Measurements from ENCODE around the gene CLTB. TPM values are rescaled to one million over a fixed set of nuclear protein-coding genes. Genes with fewer than 3 reads are reported as not detected.

The CLTB gene
- total RNA-seq, 2 experiments from 2014 or later, result 51.1 to 53.9 TPM

- CTCF ChIA-PET, result no interaction called here
- Mint-ChIP-seq H3K27me3 (ENCODE audit: low read depth) (no peaks in the 10 kb centered on the region), H3K27ac (peak overlapping the region; percentile 81), H3K36me3 (ENCODE audit: low read depth) (peaks cover 29% of the 10 kb centered on the region), H3K4me1 (ENCODE audit: low read depth) (peaks cover 16% of the 10 kb centered on the region), H3K9me3 (no peaks in the 10 kb centered on the region), H3K4me3 (no peak overlapping the region)
- intact Hi-C loops (cut with micrococcal nuclease), result no loop called here
- DNase-seq, result no peak
Observed at GRCh38 chr5:176352116-176352878, 64.0 kb downstream of the CLTB start.

DNA sequence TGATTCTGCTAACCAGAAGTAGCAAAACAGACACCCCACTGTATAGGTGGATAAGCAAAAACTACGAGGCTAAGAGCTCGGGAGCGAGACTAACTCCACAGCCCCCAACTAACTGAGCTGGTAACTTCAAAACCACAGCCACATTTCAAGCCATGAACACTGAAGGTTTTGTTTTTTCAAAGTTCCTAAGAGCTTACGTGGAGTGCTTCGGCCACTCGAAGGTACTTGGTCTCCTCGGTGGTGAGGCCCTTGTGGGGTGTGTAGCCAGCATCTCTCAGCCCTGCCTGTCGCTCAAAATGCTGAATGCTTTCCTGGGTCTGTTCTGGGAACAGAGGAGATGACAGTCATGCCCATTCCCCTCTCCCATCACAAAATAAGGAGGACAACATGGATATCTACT lies 65.9 kb downstream of the CLTB start:
- CTCF ChIA-PET, result interaction anchor here (0.6 to 0.8 kb wide), 3 partner anchors 13 to 358 kb away, joined by 3 read pairs; no protein-coding TSS in a partner anchor
- intact Hi-C loops (cut with micrococcal nuclease), result no loop called here
- Mint-ChIP-seq H3K27me3 (ENCODE audit: low read depth) (no peaks in the 10 kb centered on the region), H3K4me1 (ENCODE audit: low read depth) (peaks cover 12% of the 10 kb centered on the region), H3K9me3 (no peaks in the 10 kb centered on the region), H3K36me3 (ENCODE audit: low read depth) (peaks cover 29% of the 10 kb centered on the region), H3K4me3 (no peak overlapping the region), H3K27ac (peak overlapping the region; percentile 34)
- no peak for DNase-seq

GRCh38 chr5:176342766-176343458 lies 73.4 kb downstream of the CLTB start:
- intact Hi-C loops (cut with micrococcal nuclease), result no loop called here
- Mint-ChIP-seq H3K4me1 (ENCODE audit: low read depth) (no peaks in the 10 kb centered on the region), H3K36me3 (ENCODE audit: low read depth) (peaks cover 10% of the 10 kb centered on the region), H3K27ac (peak overlapping the region; percentile 20), H3K27me3 (ENCODE audit: low read depth) (no peaks in the 10 kb centered on the region), H3K4me3 (no peak overlapping the region), H3K9me3 (no peaks in the 10 kb centered on the region)
- no peak for DNase-seq
- CTCF ChIA-PET, result no interaction called here

Small RNA genes lying within 50 kb of the gene (microRNA-seq; reads per million reads assigned to microRNA genes)
- gene MIR1271 (ENCODE audit: borderline microRNAs expressed, borderline replicate concordance), result 4.9 reads per million

Other genes with a start within 250 kb of the CLTB start
- 10 to 100 TPM; 28.4 to 30.3 TPM for gene SIMC1, start 178.1 kb downstream of the CLTB start, total RNA-seq
- 10 to 100 TPM; 33.5 to 33.7 TPM for gene KIAA1191, start 54.8 kb downstream of the CLTB start, total RNA-seq
- 1 to 10 TPM; 3.9 to 5.1 TPM for gene ARL10, start 51.1 kb downstream of the CLTB start, total RNA-seq
- gene NOP16, start 27.9 kb downstream of the CLTB start, total RNA-seq, result 10 to 100 TPM; 42.1 to 43.1 TPM
- gene HIGD2A, start 27.8 kb downstream of the CLTB start, total RNA-seq, result 100 to 1,000 TPM; 154 to 155 TPM
- gene FAF2, start 31.8 kb upstream of the CLTB start, total RNA-seq, result 10 to 100 TPM; 30.0 to 32.8 TPM
- gene RNF44, start 120.9 kb upstream of the CLTB start, total RNA-seq, result 10 to 100 TPM; 83.3 to 88.3 TPM
- under 1 TPM; 0.19 to 0.35 TPM for gene CDHR2, start 132.8 kb upstream of the CLTB start, total RNA-seq
- gene GPRIN1, start 193.6 kb upstream of the CLTB start, total RNA-seq, result 1 to 10 TPM; 1.4 to 1.5 TPM
- gene SNCB, start 214.0 kb upstream of the CLTB start, total RNA-seq, result not detected
- gene EIF4E1B, start 214.1 kb upstream of the CLTB start, total RNA-seq, result not detected
- 10 to 100 TPM; 17.2 to 17.4 TPM for gene TSPAN17, start 230.9 kb upstream of the CLTB start, total RNA-seq

Measured in activated naive CD4-positive, alpha-beta T cell treated with anti-CD3 and anti-CD28 coated beads for 36 hours (primary cell).